GM12878 (cell line): Measurements from ENCODE around the gene ZNF530. TPM values are rescaled to one million over a fixed set of nuclear protein-coding genes. Genes with fewer than 3 reads are reported as not detected.

Experiments used
- BHLHE40 ChIP-seq, 2 experiments: fragments of 450-650 bp in 1 of 2; IDR thresholded peaks; 2 replicates each; pipeline ENCODE4 v1.6.1; 2011 to 2017; ENCODE audit warnings: low read depth in 2 of 2, borderline replicate concordance in 1 of 2, improper control_type of control experiment in 1 of 2, low read length in 1 of 2, mild to moderate bottlenecking in 1 of 2
- CBFB ChIP-seq: IDR thresholded peaks from 2 replicates; pipeline ENCODE4 v1.6.1; 2016; ENCODE audit warnings: antibody characterized with exemption, low read depth
- CBX3 ChIP-seq: fragments of 200-600 bp; sonication (generic); IDR thresholded peaks from 2 replicates; pipeline ENCODE4 v1.6.1; 2016; ENCODE audit warnings: low read depth, borderline replicate concordance
- CBX5 ChIP-seq: sonication (generic); IDR thresholded peaks from 2 replicates; pipeline ENCODE4 v1.6.1; 2016; ENCODE audit warnings: low read depth, moderate library complexity, mild to moderate bottlenecking, inconsistent platforms
- CREB1 ChIP-seq: IDR thresholded peaks from 2 replicates; pipeline ENCODE4 v1.6.1; 2012; ENCODE audit warnings: low read depth, mild to moderate bottlenecking, inconsistent platforms
- FOXK2 ChIP-seq: fragments of 450-650 bp; IDR thresholded peaks from 2 replicates; pipeline ENCODE4 v1.6.1; 2017; ENCODE audit warnings: mild to moderate bottlenecking, moderate library complexity
- FOXM1 ChIP-seq: IDR thresholded peaks from 2 replicates; pipeline ENCODE4 v1.6.1; 2012; ENCODE audit warnings: low read depth, mild to moderate bottlenecking, inconsistent platforms, low read length, moderate library complexity
- JUND ChIP-seq: IDR thresholded peaks from 2 replicates; pipeline ENCODE4 v1.6.1; 2012; ENCODE audit warnings: low read depth, mild to moderate bottlenecking, low read length, improper control_type of control experiment, moderate library complexity
- KDM1A ChIP-seq: fragments of 200-600 bp; sonication (generic); IDR thresholded peaks from 2 replicates; pipeline ENCODE4 v1.6.1; 2016; ENCODE audit warnings: borderline replicate concordance
- MEF2A ChIP-seq: IDR thresholded peaks from 2 replicates; pipeline ENCODE4 v1.6.1; 2011; ENCODE audit warnings: low read depth, mild to moderate bottlenecking, low read length, moderate library complexity; ENCODE audit not compliant: insufficient read depth
- MLLT1 ChIP-seq: fragments of 450-650 bp; IDR thresholded peaks from 2 replicates; pipeline ENCODE4 v1.6.1; 2016; ENCODE audit warnings: mild to moderate bottlenecking
- POLR2AphosphoS5 ChIP-seq: IDR thresholded peaks from 2 replicates; pipeline ENCODE4 v1.6.1; 2011; ENCODE audit warnings: mild to moderate bottlenecking, low read length, inconsistent platforms
- SIN3A ChIP-seq: IDR thresholded peaks from 2 replicates; pipeline ENCODE4 v1.6.1; 2012; ENCODE audit warnings: low read depth, low read length, improper control_type of control experiment
- SREBF2 ChIP-seq: IDR thresholded peaks from 2 replicates; pipeline ENCODE4 v1.6.1; 2012; ENCODE audit warnings: mild to moderate bottlenecking, low read length
- SUZ12 ChIP-seq: fragments of 200-600 bp; sonication (generic); IDR thresholded peaks from one replicate; pipeline ENCODE4 v1.6.1; 2018; ENCODE audit warnings: antibody characterized with exemption, mild to moderate bottlenecking; ENCODE audit not compliant: unreplicated experiment
- ZBTB4 ChIP-seq: fragments of 450-650 bp; formaldehyde crosslinking; IDR thresholded peaks from 2 replicates; pipeline ENCODE4 v1.4.0; 2022; ENCODE audit warnings: mild to moderate bottlenecking, moderate library complexity
- ZNF207 ChIP-seq: fragments of 450-650 bp; IDR thresholded peaks from 2 replicates; pipeline ENCODE4 v1.6.1; 2014; ENCODE audit warnings: antibody characterized with exemption, mild to moderate bottlenecking, borderline replicate concordance
- polyA plus RNA-seq, 11 experiments: library from polyadenylated mRNA; depleted of rRNA in 4 of 11; unstranded in 6 of 11; stranded (reverse) in 5 of 11; fragments of >200 nt; fragmentation: Nextera tagmentation in 4 of 11; fragmentation: Illumina TruSeq in 1 of 11; extraction: Ambion mirVana in 4 of 11; extraction: Trizol in 1 of 11; gene quantifications; 1 replicate in 1 of 11; 2 replicates in 10 of 11; pipeline versions ENCODE4 v1.2.1 to v1.2.3, GENCODE V29; 2011 to 2016; ENCODE audit warnings: inconsistent platforms in 2 of 11, missing spikeins in 2 of 11, low read depth in 1 of 11
- total RNA-seq, 4 experiments: library from RNA; depleted of rRNA in 3 of 4; stranded (reverse); fragments of >200 nt in 3 of 4; fragmentation: Illumina TruSeq in 1 of 4; extraction: Trizol in 1 of 4; gene quantifications; 2 replicates each; pipeline versions ENCODE4 v1.2.1 to v1.2.3, GENCODE V29; 2013 to 2021

Gene ZNF530
- total and polyA plus RNA-seq, 10 of the 15 experiments (the other 5 are each of a cell fraction or from before 2014, with no cell fraction given): 1.9 to 9.3 (median 6.6) TPM

GRCh38 chr19:57613941-57614743 lies 14.5 kb downstream of the ZNF530 start, which contains the start of gene ZNF134 (continued):
- TF ChIP-seq SIN3A (0 out of 2 replicates have a peak, but pooled peaks have one; percentile 50), ZNF207 (no peak), CBFB (0 out of 2 replicates have a peak, but pooled peaks have one; percentile 28), CREB1 (peak; percentile 57; the same call in 1 of the 2 replicates), CBX5 (0 out of 2 replicates have a peak, but pooled peaks have one; percentile 30), MLLT1 (peak; percentile 98), CBX3 (no peak), POLR2AphosphoS5 (peak; percentile 88), SUZ12 (no peak), JUND (0 out of 2 replicates have a peak, but pooled peaks have one; percentile 3), FOXM1 (no peak), MEF2A (no peak), FOXK2 (no peak), ZBTB4 (CRISPR knock-in tag) (no peak), BHLHE40 (IDR thresholded peaks at IDR 0.05; ENCODE audit: borderline replicate concordance in 1 of 2, low read depth in 2 of 2, low read length in 1 of 2) (peak in 1 of 2 experiments; percentile 25; a peak in 1 of 4 replicates), SREBF2 (peak; percentile 53), KDM1A (no peak)
